Measurements from ENCODE around the gene DOCK10. TPM values are rescaled to one million over a fixed set of nuclear protein-coding genes. Genes with fewer than 3 reads are reported as not detected.

Gene DOCK10
- total RNA-seq, 1 experiment from 2014 or later = 28.9 TPM

DNA sequence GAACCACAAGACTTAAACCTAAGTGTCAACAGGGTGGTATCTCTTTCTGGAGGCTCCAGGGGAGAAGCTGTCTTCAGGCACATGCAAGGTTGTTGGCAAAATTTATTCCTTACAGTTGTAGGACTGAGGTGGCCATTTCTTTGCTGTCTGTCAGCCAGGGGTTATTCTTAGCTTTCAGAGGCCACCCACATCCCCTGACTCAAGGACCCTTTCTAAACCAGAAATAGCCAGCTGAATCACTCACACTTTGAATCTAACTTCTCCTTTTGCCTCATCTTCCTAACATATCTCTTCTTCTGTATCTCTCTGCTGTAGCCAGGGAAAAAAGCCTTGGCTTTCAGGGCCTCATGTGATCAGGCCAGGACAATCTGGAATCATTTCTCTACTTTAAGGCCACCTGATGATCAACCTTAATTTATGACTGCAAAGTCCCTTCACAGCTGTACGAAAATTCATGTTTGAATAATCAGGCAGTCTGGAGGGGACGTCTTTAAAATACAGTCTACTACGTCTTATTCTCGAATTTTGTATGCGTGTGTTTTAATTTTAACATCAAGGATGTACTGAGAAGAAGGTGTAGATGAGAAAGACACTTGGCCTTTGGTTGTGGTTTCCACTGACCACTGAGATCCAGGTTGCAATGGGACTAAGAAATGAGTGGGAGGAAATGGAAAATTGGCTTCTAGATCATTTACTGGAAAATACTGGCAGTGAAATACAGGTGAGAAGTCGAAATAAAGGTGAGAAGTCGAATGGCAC, 90.4 kb downstream of the DOCK10 start:
- ChIA-PET POLR2A (ENCODE audit: unreplicated experiment) (interaction anchor here (0.7 kb wide), 1 partner anchor 637 kb away, joined by 5 read pairs; no protein-coding TSS in a partner anchor), CTCF (interaction anchor here (0.7 kb wide), 1 partner anchor 70 kb away, joined by 3 read pairs; no protein-coding TSS in a partner anchor)
- no peaks in the 10 kb centered on the region for H3F3A ChIP-seq (ENCODE audit: insufficient read depth, low read depth)
- no peaks in the 10 kb centered on the region for H3K27me3 ChIP-seq (ENCODE audit: insufficient read depth, low read depth)
- no peaks in the 10 kb centered on the region for H3K9me3 ChIP-seq (ENCODE audit: insufficient read depth, low read depth)
- H3K36me3 ChIP-seq (ENCODE audit: low read depth) = no peaks in the 10 kb centered on the region
- H3K27ac ChIP-seq = no peak overlapping the region
- no peaks in the 10 kb centered on the region for H3K79me2 ChIP-seq (ENCODE audit: low read depth)
- H3K4me3 ChIP-seq = no peak overlapping the region
- no TSS peak for BruUV-seq (replicated peaks)
- 0 out of 2 replicates have a peak, but pooled peaks cover under 1% of the 10 kb centered on the region for H3K9me2 ChIP-seq (ENCODE audit: insufficient read depth)
- H4K20me1 ChIP-seq (ENCODE audit: insufficient read depth) = no peaks in the 10 kb centered on the region
- H3K4me2 ChIP-seq = no peak overlapping the region
- H3K4me1 ChIP-seq (replicated peaks; ENCODE audit: insufficient read depth) = no peaks in the 10 kb centered on the region
- intact Hi-C loops (cut with micrococcal nuclease; ENCODE audit: unreplicated experiment) = no loop called here
- TF ChIP-seq, protein P1, sequence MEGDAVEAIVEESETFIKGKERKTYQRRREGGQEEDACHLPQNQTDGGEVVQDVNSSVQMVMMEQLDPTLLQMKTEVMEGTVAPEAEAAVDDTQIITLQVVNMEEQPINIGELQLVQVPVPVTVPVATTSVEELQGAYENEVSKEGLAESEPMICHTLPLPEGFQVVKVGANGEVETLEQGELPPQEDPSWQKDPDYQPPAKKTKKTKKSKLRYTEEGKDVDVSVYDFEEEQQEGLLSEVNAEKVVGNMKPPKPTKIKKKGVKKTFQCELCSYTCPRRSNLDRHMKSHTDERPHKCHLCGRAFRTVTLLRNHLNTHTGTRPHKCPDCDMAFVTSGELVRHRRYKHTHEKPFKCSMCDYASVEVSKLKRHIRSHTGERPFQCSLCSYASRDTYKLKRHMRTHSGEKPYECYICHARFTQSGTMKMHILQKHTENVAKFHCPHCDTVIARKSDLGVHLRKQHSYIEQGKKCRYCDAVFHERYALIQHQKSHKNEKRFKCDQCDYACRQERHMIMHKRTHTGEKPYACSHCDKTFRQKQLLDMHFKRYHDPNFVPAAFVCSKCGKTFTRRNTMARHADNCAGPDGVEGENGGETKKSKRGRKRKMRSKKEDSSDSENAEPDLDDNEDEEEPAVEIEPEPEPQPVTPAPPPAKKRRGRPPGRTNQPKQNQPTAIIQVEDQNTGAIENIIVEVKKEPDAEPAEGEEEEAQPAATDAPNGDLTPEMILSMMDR (conservative IDR thresholded peaks at IDR 0.05) = no peak
- TF ChIP-seq EZH2 (IDR thresholded peaks at IDR 0.05; ENCODE audit: low read depth) = no peak
- DNase-seq = no peak
- H2AFZ ChIP-seq = no peak overlapping the region

DNA sequence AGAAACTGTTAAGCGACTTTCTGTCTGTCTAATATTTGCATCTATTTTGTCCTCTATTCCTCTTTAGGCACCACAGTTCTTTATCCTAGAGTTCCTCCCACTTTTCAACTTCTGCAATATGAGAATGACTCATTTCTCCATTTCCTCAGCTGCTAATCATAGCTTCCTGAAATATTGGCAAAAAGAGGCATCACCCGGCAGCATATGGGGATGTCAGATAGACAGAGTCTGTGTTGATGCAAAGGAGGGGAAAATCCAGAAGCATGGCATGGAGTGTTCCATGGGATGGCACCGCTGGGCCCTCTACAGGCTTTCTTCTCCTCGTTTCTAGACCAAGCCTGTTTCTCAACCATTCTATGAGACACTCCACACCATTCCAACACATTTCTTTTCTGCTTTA, 93.4 kb downstream of the DOCK10 start:
- H3K36me3 ChIP-seq (ENCODE audit: low read depth) = no peaks in the 10 kb centered on the region
- no TSS peak for BruUV-seq (replicated peaks)
- TF ChIP-seq EZH2 (IDR thresholded peaks at IDR 0.05; ENCODE audit: low read depth) = no peak
- TF ChIP-seq, protein P1 (conservative IDR thresholded peaks at IDR 0.05) = no peak
- H3K4me2 ChIP-seq = no peak overlapping the region
- CTCF ChIA-PET = no interaction called here
- no peak overlapping the region for H3K4me3 ChIP-seq
- H3K79me2 ChIP-seq (ENCODE audit: low read depth) = no peaks in the 10 kb centered on the region
- no peaks in the 10 kb centered on the region for H3K4me1 ChIP-seq (replicated peaks; ENCODE audit: insufficient read depth)
- H3K27ac ChIP-seq = no peak overlapping the region
- DNase-seq = no peak
- intact Hi-C loops (cut with micrococcal nuclease; ENCODE audit: unreplicated experiment) = no loop called here
- 0 out of 2 replicates have a peak, but pooled peaks cover 3% of the 10 kb centered on the region for H3K9me2 ChIP-seq (ENCODE audit: insufficient read depth)
- no peak overlapping the region for H2AFZ ChIP-seq
- H3F3A ChIP-seq (ENCODE audit: insufficient read depth, low read depth) = no peaks in the 10 kb centered on the region
- POLR2A ChIA-PET (ENCODE audit: unreplicated experiment) = no interaction called here
- H4K20me1 ChIP-seq (ENCODE audit: insufficient read depth) = no peaks in the 10 kb centered on the region
- H3K9me3 ChIP-seq (ENCODE audit: insufficient read depth, low read depth) = no peaks in the 10 kb centered on the region
- H3K27me3 ChIP-seq (ENCODE audit: insufficient read depth, low read depth) = no peaks in the 10 kb centered on the region

DNA sequence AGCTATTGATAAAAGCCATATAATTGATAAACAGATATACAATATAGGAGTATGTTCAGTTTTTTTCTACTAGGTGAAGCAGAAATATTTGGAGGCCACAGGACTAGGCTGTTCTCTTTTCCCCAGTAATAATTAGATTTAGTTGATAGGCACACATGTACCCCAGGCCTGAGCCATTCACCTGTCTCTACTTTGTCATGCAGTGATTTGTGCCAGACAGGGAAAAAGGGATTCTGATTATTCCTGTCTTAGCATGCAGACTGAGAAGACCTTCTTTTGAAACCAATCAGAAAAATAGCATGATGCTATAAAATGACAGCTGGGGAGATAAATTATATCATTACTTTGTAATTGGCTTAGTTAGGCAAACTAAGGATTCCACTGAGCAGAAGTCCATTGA, 94.3 kb downstream of the DOCK10 start:
- no peaks in the 10 kb centered on the region for H3F3A ChIP-seq (ENCODE audit: insufficient read depth, low read depth)
- no peak for DNase-seq
- no peaks in the 10 kb centered on the region for H3K36me3 ChIP-seq (ENCODE audit: low read depth)
- H2AFZ ChIP-seq = no peak overlapping the region
- intact Hi-C loops (cut with micrococcal nuclease; ENCODE audit: unreplicated experiment) = no loop called here
- POLR2A ChIA-PET (ENCODE audit: unreplicated experiment) = no interaction called here
- TF ChIP-seq, protein P1 (conservative IDR thresholded peaks at IDR 0.05) = no peak
- TF ChIP-seq EZH2 (IDR thresholded peaks at IDR 0.05; ENCODE audit: low read depth) = no peak
- H3K79me2 ChIP-seq (ENCODE audit: low read depth) = no peaks in the 10 kb centered on the region
- no peaks in the 10 kb centered on the region for H3K4me1 ChIP-seq (replicated peaks; ENCODE audit: insufficient read depth)
- no peaks in the 10 kb centered on the region for H3K27me3 ChIP-seq (ENCODE audit: insufficient read depth, low read depth)
- no TSS peak for BruUV-seq (replicated peaks)
- H4K20me1 ChIP-seq (ENCODE audit: insufficient read depth) = no peaks in the 10 kb centered on the region
- H3K4me3 ChIP-seq = no peak overlapping the region
- no peak overlapping the region for H3K27ac ChIP-seq
- H3K4me2 ChIP-seq = no peak overlapping the region
- H3K9me2 ChIP-seq (ENCODE audit: insufficient read depth) = 0 out of 2 replicates have a peak, but pooled peaks cover 3% of the 10 kb centered on the region
- H3K9me3 ChIP-seq (ENCODE audit: insufficient read depth, low read depth) = no peaks in the 10 kb centered on the region
- CTCF ChIA-PET = interaction anchor here (0.5 kb wide), 1 partner anchor 11 kb away, joined by 3 read pairs; no protein-coding TSS in a partner anchor

Measured in PC-9 (cell line).